Activated naive CD4-positive, alpha-beta T cell treated with anti-CD3 and anti-CD28 coated beads, Interleukin-2, amount 50 U/mL, for 16 hours (primary cell): ENCODE results near the gene SIGLEC8.
"Not testable (repeated sequence)": the region's sequence is repeated elsewhere in the genome, so short reads cannot be mapped to it uniquely, and the experiment has no call there.

Experiments
- DNase-seq: peaks from one replicate; pipeline ENCODE4 v3.0.0-alpha.2; 2020

SIGLEC8 gene

GRCh38 chr19:51441410-51442390 is 16.6 kb downstream of the SIGLEC8 start:
- peak; percentile 85 for DNase-seq

GRCh38 chr19:51440846-51441409 is 17.3 kb downstream of the SIGLEC8 start:
- DNase-seq, result peak; percentile 53

DNA sequence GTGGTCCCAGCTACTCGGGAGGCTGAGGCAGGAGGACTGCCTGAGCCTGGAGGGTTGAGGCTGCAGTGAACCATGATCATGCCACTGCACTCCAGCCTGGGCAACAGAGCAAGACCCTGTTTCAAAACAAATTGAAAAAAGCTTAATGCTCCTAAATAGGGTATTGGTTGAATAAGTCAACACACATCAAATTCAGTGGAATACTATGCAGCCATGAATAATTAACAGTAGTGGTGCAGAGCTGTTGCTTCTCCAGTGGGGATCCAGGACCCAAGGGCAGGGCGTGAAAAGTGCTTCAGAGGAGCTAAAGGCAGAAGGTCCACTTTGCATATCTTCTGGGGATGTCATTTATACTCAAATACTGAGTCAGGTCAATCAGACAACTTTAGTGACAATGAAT is 18.2 kb downstream of the SIGLEC8 start:
- DNase-seq, result no peak

- DNase-seq, result no peak
These were observed 19.2 kb downstream of the SIGLEC8 start for GRCh38 chr19:51439021-51439465.

DNA sequence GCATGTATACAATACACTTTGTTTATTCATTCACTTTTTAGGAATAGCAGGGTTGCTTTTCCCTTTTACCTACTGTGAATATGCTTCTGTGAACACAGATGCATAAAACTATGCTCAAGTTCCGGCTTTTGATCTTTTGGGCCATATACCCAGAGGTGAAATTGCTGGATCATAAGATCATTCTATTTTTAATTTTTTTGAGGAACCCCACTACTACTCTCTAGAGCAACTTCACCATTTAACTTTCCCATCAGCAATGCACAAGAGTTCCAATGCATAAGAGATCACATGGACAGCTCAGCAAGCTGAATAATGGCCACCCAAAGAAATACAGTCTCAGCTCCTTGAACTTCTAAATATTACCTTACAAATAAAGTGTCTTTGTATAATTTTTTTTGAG is 23.8 kb downstream of the SIGLEC8 start:
- DNase-seq, result no peak

DNA sequence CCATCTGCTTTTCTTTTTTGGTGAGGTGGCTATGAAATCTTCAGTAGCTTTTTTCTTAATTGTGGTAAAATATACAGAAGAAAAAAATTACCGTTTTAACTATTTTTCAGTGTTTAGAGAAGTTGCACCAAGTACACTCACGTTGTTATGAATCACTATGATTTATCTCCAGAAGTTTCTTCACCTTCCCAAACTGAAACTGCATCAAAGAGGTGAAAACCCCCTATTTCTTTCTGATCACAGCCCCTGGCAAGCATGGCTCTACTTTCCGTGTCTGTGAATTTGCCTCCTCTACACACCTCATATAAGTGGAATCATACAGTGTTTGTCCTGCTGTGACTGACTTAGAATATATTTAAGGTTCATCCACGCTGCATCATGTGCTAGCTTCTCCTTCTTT is 25.2 kb downstream of the SIGLEC8 start:
- no peak for DNase-seq

- DNase-seq, result no peak
These were observed 27.1 kb downstream of the SIGLEC8 start for GRCh38 chr19:51431124-51431523.

- DNase-seq, result no peak
These were observed 28.0 kb downstream of the SIGLEC8 start for GRCh38 chr19:51430221-51430620.

- DNase-seq, result no peak
These were observed 31.1 kb downstream of the SIGLEC8 start for GRCh38 chr19:51427201-51427600.

GRCh38 chr19:51422053-51422448 is 36.2 kb downstream of the SIGLEC8 start:
- peak; percentile 83 for DNase-seq

- DNase-seq, result no peak
These were observed 36.8 kb downstream of the SIGLEC8 start for GRCh38 chr19:51421229-51422052.

DNA sequence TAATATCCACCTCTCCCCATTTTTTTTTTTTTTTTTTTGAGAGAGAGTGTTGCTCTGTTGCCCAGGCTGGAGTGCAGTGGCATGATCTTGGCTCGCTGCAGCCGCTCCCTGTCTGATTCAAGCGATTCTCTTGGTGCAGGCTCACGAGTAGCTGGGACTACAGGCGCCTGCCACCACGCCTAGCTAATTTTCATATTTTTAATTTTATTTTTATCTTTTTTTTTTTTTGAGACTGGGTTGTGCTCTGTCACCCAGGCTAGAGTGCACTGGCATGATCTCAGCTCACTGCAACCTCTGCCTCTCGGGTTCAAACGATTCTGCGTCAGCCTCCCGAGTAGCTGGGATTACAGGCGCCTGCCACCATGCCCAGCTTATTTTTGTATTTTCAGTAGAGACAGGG is 37.7 kb downstream of the SIGLEC8 start:
- DNase-seq, result not testable (repeated sequence)

DNA sequence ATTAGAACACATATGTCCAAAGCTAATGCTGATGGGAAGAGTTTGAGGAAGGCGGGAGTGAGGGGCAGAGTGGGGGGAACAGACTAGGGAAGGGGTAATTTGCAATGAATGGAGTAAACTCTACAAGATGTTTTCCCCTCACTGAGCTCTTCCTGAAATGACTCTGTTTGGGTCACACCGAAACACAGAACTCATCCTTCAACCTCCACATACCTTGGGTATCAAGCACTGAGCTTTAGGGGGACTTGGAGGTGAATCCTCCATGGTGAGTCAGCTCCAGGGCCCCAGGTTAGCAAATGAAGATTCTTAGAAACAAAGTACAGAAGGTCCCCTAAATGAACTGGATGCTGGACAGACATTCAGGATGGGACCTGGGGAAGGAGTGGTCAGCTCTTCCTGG is 39.5 kb downstream of the SIGLEC8 start:
- DNase-seq, result no peak

DNA sequence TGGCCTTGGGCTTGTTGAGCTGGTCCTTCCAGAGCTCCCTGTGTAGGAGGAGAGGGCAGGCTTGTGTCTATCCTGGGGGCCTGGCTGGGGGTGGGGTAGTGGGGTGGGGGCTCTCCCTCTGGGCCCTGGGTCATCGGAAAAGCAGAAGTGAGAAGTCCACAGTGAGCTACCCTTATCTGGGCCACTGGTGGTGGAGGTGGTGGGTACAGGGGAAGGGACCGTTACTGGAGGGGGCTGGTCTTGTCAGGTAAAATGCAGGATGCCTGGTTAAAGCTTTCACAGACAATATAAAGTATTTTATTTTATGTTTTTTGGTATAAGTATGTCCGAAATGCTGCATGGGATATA is 40.5 kb downstream of the SIGLEC8 start:
- no peak for DNase-seq

- no peak for DNase-seq
These were observed 41.0 kb downstream of the SIGLEC8 start, which contains the start of gene SIGLEC10 for GRCh38 chr19:51417107-51417809. Gene SIGLEC10 (minus strand): TSS chr19:51417642. CDS start chr19:51417581, 61 bp downstream.

DNA sequence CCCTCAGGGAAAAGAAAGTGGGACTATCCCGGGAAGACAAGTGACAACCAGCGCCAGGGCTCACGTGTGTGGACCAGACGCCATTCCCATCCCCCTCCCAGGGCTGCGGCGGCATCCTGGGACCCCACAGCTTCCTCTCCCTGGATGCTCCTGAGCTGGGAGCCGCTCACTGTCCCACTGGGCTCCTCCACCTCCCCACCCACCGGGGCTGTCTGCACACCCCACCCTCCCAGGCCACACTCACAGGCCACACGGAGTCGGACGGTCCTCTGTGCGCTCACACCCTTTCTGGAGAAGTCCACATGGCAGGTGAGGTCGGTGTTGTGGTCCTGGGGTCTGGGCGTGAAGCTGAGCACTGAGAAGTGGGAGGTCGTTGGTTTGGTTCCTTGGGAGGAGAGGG is 41.8 kb downstream of the SIGLEC8 start:
- DNase-seq, result not testable (repeated sequence)

DNA sequence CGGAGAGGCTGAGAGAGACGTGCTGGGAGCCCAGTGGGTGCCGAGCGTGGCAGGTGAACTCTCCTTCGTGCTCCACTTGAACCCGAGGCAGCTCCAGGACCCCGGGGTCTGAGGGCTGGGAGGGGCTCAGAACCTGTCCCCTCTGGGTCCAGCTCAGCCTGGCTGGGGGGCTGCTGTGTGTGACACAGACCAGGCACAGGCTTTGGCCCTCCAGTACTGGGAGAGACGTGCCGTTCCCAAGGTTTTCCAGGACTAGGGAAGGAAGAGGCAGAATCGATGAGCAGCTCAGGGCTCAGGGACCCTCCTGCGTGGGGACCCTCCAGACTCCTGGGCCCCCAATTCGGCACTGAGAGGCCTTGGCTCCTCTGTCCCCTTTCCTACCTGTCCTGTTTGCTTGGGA is 43.1 kb downstream of the SIGLEC8 start:
- no peak for DNase-seq

DNA sequence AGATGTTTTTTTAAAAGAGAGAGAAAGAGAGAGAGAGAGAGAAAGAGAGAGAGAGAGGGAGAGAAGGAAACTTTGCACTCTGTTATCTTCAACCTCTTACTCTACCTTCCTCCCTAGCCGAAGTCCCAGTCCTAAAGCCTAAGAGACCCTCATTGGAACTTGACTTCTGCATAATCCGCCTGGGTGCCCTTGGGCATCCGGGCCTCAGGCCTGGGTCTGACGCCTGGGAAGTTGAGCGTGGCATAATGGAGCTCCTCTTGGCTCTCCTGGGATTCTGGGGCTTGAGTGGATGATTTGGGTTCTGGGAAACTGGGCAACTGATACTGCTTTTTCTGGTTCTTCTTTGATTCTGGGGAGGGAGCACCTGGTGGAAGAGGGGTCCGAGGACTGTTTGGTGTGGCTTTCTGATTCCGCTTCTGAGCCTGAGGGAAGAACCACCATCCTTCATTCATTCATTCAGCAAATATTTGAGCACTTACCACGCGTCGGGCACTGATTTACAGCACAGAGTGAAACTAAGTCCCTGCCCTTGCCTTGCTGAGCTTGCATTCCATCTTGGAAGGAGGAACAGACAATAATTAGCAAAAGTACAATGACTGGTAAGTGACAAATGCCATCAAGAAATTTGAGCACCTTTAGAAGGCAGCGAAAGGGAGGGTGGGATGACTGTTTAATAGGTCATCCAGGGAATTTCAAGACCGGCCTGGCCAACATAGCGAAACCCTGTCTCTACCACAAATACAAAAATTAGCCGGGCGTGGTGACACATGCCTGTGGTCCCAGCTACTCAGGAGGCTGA is 47.1 kb downstream of the SIGLEC8 start:
- no peak for DNase-seq

DNA sequence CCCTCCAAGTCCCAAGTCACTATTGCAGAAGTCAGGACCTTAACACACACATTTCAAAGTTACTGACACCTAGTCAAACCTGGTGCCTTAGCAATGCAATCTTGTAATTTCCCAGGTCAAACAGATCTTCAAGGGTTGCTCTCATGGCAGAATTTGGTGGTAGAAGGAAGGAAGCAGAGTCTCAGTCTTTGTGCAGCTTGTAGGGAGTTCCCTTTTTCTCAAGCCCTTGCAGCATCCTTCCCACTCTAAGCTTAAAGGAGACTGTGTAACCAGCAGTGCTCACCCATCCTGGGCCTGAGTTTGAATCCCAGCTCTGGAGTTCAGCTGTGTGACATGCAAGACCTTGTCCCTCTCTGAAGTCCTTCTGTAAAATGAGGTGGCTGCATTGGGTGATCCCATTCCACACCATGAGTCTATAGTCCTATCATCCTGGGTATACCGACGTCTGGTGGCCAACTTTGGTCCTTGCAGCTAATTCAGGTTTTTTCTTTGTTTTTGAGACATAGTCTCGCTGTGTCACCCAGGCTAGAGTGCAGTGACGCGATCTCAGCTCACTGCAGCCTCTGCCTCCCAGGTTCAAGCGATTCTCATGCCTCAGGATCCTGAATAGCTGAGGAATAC is 50.6 kb downstream of the SIGLEC8 start:
- no peak for DNase-seq

DNA sequence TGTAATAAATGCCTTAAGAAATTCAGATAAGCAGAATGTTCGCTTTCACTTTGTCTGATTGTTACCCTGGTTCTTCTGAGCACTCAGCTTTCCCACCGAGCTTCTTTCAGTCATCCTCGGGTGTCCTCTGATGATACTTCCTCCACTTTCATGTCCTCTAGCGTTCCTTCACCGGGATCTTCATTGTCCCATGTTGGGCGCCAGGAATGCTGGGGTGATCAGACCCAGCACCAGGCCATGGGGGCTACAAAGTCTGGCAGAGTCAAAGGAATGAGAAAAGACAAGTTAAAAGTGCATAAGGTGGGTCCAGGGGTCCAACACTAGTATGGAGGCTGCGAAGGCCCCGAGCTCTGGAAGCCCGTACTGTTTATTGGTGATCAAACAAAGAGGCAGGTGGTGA is 56.1 kb downstream of the SIGLEC8 start:
- DNase-seq, result no peak
